ENCODE results near the gene PNCK. TPM values are rescaled to one million over a fixed set of nuclear protein-coding genes. Genes with fewer than 3 reads are reported as not detected.

Gene PNCK
- total and polyA plus RNA-seq, 2 of the 13 experiments (the other 11 are each of a cell fraction or from before 2014, with no cell fraction given): 33.1 TPM; not detected in 1

DNA sequence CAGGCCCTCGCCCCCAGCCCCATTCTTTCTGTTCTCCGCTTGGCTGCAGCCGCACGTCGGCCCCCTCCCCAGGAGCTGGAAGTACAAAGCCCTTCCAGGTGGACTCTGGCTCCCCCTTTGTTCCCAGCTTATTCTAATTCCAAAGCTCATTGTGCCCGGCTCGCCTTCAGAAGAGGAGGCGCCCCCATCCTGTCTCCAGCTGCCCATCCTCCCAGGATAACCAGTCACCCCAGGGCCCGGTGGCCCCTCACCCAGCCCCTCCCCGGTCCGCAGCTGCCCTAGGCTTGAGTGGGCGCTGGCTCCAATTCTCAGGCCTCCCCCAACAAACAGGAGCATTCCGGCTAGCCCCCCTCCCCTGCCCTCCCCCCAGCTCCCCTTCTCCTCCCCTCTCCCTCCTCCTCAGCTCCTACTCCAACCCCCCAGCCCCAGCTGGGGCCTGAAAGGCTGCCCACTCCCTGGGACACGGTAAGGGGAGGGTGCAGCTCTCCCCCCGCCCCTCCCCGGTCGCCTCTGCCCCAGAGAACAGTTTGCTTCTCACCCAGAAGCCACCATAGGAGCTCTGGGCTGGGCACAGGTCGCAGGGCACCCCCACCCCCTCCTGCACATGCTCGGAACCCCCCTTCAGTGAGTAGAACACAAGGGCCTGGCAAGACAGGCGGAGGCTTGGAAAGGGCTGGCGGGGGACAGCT is 11.0 kb upstream of the PNCK start (continued):
- no peak for TF ChIP-seq ZNF841 (CRISPR knock-in tag; IDR thresholded peaks at IDR 0.05; ENCODE audit: borderline replicate concordance)
- TF ChIP-seq, protein P1, sequence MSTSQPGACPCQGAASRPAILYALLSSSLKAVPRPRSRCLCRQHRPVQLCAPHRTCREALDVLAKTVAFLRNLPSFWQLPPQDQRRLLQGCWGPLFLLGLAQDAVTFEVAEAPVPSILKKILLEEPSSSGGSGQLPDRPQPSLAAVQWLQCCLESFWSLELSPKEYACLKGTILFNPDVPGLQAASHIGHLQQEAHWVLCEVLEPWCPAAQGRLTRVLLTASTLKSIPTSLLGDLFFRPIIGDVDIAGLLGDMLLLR (CRISPR knock-in tag; IDR thresholded peaks at IDR 0.05): no peak
- peak; percentile 76 for TF ChIP-seq SOX5 (CRISPR knock-in tag; IDR thresholded peaks at IDR 0.05; ENCODE audit: borderline replicate concordance)
- peak; percentile 2 for TF ChIP-seq YY1 (IDR thresholded peaks at IDR 0.05; ENCODE audit: insufficient read depth, insufficient replicate concordance, low read depth, low read length)
- TF ChIP-seq KDM3A (CRISPR knock-in tag; IDR thresholded peaks at IDR 0.05; ENCODE audit: low read depth): 0 out of 2 replicates have a peak, but pooled peaks have one; percentile 21
- no peak for TF ChIP-seq ZNF549 (CRISPR knock-in tag; IDR thresholded peaks at IDR 0.05)
- TF ChIP-seq, protein P2, sequence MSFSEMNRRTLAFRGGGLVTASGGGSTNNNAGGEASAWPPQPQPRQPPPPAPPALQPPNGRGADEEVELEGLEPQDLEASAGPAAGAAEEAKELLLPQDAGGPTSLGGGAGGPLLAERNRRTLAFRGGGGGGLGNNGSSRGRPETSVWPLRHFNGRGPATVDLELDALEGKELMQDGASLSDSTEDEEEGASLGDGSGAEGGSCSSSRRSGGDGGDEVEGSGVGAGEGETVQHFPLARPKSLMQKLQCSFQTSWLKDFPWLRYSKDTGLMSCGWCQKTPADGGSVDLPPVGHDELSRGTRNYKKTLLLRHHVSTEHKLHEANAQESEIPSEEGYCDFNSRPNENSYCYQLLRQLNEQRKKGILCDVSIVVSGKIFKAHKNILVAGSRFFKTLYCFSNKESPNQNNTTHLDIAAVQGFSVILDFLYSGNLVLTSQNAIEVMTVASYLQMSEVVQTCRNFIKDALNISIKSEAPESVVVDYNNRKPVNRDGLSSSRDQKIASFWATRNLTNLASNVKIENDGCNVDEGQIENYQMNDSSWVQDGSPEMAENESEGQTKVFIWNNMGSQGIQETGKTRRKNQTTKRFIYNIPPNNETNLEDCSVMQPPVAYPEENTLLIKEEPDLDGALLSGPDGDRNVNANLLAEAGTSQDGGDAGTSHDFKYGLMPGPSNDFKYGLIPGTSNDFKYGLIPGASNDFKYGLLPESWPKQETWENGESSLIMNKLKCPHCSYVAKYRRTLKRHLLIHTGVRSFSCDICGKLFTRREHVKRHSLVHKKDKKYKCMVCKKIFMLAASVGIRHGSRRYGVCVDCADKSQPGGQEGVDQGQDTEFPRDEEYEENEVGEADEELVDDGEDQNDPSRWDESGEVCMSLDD (CRISPR knock-in tag; IDR thresholded peaks at IDR 0.05; ENCODE audit: borderline replicate concordance): 0 out of 2 replicates have a peak, but pooled peaks have one; percentile 59
- peak; percentile 16; the same call in 1 of the 2 replicates for TF ChIP-seq ETV5 (CRISPR knock-in tag; IDR thresholded peaks at IDR 0.05; ENCODE audit: borderline replicate concordance)
- TF ChIP-seq HOXA3 (CRISPR knock-in tag; IDR thresholded peaks at IDR 0.05): peak; percentile 15; the same call in 1 of the 2 replicates
- TF ChIP-seq, protein P3, sequence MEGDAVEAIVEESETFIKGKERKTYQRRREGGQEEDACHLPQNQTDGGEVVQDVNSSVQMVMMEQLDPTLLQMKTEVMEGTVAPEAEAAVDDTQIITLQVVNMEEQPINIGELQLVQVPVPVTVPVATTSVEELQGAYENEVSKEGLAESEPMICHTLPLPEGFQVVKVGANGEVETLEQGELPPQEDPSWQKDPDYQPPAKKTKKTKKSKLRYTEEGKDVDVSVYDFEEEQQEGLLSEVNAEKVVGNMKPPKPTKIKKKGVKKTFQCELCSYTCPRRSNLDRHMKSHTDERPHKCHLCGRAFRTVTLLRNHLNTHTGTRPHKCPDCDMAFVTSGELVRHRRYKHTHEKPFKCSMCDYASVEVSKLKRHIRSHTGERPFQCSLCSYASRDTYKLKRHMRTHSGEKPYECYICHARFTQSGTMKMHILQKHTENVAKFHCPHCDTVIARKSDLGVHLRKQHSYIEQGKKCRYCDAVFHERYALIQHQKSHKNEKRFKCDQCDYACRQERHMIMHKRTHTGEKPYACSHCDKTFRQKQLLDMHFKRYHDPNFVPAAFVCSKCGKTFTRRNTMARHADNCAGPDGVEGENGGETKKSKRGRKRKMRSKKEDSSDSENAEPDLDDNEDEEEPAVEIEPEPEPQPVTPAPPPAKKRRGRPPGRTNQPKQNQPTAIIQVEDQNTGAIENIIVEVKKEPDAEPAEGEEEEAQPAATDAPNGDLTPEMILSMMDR (CRISPR knock-in tag; IDR thresholded peaks at IDR 0.05): peak; percentile 41
- TF ChIP-seq HOXD1 (CRISPR knock-in tag; IDR thresholded peaks at IDR 0.05): no peak
- TF ChIP-seq HES4 (CRISPR knock-in tag; IDR thresholded peaks at IDR 0.05; ENCODE audit: borderline replicate concordance): no peak

All from HepG2 (cell line).